HG03175 (cell line): ENCODE data around the gene RGS7.
"Not testable (repeated sequence)": the region's sequence is repeated elsewhere in the genome, so short reads cannot be mapped to it uniquely, and the experiment has no call there.

Experiments used
- ATAC-seq: cut with Tn5 transposase; IDR thresholded peaks from one replicate; pipeline ENCODE4 v1.9.1; 2021; ENCODE audit warnings: mild to moderate bottlenecking, moderate library complexity; ENCODE audit not compliant: unreplicated experiment

The RGS7 gene

DNA sequence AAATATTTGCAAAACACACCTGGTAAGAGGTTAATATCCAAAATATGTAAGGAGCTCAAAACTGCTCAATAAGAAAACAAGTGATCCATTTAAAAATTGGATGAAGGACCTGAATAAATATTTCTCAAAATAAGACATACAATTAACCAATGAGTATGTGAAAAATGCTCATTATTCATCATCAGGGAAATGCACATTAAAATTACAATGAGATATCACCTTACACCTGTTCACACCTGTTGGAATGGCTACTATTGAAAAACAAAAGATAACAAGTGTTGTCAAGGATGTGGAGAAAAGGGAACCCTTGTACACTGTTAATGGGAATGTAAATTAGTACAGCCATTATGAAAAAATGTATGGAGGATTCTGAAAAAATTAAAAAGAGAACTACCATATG, 609.1 kb downstream of the RGS7 start:
- ATAC-seq, result no peak

DNA sequence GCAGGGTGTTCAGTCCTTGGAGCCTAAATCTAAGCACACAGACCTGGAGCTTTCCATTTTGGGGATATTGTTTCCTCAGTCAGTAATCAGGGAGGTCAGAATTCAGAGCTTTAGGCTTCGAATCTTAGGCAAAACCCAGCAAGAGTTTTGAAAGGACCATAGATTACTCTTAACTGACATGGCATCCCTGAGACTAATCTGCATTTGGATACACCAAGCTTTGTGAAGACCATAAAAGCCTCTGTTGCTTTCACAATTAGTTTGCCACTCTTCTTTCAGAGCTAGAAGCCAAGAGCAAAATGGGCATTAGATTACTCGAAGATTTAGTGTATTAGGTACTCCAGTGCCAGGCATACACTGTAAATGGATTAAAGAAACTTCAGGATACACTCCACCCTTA, 613.3 kb downstream of the RGS7 start:
- no peak for ATAC-seq

GRCh38 chr1:240739754-240740153, 617.3 kb downstream of the RGS7 start:
- ATAC-seq, result no peak

DNA sequence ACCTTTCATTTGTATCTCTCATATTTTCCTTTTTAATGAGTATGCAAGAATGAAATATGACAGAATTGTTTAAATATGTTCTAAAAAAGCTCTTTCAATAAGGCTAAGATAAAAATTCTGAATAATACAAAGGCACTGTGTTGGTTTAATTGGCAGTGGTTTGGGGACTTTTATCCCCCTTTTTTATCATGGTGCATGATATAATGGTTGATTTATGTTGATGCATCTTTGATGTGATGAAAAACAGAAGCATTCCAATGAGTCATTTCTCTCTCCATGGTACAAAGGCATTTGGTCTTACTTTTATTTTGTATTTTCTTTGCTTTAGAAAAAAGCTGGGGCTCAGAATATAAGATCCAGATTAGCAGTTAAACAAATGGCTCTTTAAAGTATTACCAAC, 617.9 kb downstream of the RGS7 start:
- no peak for ATAC-seq

GRCh38 chr1:240737766-240738265, 619.2 kb downstream of the RGS7 start:
- no peak for ATAC-seq

- no peak for ATAC-seq
These were observed 619.7 kb downstream of the RGS7 start for GRCh38 chr1:240737298-240737697.

DNA sequence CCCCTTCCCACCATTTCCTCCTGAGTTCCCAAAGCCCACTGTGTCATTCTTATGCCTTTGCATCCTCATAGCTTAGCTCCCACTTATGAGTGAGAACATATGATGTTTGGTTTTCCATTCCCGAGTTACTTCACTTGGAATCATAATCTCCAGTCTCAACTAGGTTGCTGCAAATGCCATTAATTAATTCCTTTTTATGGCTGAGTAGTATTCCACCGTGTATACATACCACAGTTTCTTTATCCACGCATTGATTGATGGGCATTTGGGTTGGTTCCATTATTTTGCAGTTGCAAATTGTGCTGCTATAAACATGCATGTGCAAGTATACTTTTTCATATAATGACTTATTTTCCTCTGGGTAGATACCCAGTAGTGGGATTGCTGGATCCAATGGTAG, 622.3 kb downstream of the RGS7 start:
- not testable (repeated sequence) for ATAC-seq

GRCh38 chr1:240734001-240734400, 623.0 kb downstream of the RGS7 start:
- ATAC-seq, result no peak

DNA sequence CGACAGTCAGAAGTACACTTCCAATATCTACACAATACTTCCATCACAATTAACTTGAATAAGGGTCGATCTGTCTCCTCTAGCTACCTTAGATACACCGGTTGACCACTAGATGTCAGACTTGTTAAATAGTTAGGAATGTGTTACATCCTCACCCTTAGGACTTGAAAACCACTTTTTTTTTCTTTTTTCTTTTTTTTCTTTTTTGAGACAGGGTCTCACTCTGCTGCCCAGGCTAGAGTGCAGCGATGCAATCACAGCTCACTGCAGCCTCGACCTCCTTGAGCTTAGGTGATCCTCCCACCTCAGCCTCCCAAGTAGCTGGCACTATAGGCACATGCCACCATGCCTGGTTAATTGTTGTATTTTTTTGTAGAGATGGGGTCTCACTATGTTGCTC, 624.6 kb downstream of the RGS7 start:
- peak; percentile 92 for ATAC-seq
